HCEC 1CT (cell line): Measurements from ENCODE around the gene SVOP.
A peak's percentile ranks its signal among the peaks of the same experiment; 100 is the strongest.

ENCODE experiments used
- DNase-seq: peaks from one replicate; pipeline ENCODE4 v3.0.0-alpha.2; 2017

Gene SVOP

DNA sequence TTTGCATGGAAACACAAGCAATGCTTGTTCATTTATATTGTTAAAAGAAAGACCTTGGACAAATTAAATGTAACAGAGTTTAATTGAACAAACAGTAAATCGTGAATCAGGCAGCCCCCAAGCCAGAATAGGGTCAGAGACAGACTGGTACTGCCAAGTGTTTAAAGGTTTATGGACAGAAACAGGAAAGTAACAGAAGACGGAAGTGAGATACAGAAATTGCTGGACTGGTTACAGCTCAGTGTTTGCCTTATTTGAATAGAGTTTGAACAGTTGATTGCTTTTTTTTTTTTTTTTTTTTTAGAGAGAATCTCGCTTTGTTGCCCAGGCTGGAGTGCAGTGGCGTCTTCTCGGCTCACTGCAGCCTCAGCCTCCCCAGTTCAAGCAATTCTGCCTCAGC lies 90.7 kb downstream of the SVOP start:
- DNase-seq, result no peak

DNA sequence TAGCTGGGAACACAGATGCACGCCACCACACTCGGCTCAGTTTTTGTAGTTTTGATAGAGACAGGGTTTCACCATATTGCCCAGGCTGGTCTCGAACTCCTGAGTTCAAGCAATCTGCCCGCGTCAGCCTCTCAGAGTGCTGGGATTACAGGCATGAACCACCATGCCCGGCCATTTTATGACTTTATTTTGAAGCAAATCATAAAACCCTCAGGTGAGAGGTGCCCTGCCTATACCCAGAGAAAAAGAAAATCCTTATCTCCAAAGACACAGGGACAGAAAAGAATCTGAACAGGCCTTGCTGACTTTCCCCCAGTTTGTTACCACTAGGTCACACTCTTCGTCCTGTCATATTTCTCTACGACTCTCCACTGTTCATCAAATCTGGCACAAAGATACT lies 92.2 kb downstream of the SVOP start:
- DNase-seq, result no peak

DNA sequence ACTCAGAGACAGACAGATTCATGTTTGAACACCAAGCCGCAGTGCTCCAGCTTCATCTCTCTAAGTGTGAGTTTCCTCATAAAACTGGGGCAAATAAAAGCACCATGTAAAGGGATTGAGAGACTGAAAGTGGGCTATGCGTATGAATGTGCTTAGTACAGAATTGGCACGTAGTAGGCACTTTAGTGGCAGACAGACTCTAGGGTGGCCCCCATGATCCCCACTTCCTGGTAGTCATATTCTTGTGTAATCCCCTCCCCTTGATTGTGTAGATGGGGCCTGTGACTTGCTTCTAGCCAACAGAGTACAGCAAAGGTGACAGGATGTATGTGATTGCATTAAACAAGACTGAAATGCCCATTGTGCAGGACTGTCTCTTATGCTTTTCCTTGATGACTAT lies 98.0 kb downstream of the SVOP start:
- DNase-seq, result no peak

DNA sequence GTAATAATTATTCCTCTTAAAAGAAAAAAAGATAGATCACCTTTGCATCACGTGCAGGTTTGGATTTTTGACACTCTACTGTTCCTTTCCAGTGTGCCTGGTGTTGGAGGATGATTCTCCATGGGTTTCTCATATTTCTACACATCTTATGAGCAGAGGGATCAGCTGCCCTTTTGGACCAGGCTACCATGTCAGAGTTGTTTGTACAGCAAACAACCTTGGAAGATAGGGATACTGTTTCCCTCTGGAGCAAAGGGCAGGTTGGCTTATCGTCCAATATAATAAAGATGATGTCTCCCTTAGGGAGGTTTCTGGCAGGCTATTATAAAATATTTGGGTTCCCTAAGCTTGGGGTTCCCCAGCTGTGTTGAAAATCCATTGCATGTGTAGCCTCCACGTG lies 98.9 kb downstream of the SVOP start:
- no peak for DNase-seq

DNA sequence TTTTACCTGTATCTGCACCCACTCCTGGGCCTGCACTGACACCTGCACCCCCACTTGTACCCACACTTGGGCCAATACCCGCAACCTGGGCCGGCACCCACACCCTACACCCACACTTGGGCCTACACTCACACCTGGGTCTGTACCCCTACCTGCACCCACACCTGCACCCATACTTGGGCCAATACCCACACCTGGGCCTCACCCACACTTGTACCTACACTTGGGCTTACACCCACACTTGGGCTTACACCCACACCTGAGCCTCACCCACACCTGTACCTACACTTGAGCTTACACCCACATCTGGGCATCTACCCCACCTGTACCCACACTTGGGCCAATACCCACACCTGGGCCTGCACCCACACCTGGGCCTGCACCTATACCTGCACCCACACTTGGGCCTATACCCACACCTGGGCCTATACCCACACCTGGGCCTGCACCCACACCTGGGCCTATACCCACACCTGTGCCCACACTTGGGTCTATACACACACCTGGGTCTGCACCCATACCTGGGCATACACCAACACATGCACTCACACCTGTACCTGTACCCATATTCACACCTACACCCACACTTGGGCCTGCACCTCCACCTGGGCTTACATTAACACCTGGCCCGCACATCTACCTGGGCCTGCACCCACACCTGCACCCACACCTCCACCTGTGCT lies 101.8 kb downstream of the SVOP start:
- DNase-seq, result no peak

DNA sequence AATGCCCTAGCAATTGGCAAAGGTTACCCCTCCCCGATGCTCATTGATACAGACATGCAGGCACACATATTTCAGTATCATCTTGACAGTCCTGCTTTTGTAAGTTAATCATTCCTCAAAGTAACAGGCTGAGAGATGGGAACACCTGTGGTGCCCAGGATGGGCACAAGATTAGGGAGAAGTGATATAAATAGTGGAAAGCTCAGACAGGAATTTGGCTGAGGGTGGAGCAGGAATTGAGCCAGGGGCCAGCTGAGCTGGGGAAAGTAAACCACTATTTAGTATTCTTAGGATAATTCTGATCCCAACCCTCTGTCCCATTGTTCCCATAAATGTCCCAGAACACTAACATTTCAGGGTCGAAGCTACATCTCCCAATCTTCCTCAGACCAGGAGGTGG lies 102.7 kb downstream of the SVOP start:
- DNase-seq, result no peak

DNA sequence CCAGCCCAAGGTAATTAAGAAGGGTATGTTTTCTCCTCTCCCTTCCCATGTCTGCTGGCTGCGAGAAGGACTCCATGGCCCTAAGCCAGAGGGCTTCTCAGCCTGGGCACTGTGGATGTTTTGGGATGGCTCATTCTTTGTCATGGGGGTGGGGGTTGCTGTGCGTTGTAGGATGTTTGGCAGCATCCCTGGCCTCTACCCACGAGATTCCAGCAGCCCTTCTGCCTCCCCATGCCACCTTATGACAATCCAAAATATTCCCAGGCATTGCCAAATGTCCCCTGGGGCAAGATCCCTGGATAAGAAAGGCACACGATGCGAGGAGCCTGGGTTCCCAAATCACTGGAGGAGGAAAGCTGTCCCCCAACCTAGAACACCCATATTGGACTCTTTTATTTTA lies 104.5 kb downstream of the SVOP start:
- no peak for DNase-seq

DNA sequence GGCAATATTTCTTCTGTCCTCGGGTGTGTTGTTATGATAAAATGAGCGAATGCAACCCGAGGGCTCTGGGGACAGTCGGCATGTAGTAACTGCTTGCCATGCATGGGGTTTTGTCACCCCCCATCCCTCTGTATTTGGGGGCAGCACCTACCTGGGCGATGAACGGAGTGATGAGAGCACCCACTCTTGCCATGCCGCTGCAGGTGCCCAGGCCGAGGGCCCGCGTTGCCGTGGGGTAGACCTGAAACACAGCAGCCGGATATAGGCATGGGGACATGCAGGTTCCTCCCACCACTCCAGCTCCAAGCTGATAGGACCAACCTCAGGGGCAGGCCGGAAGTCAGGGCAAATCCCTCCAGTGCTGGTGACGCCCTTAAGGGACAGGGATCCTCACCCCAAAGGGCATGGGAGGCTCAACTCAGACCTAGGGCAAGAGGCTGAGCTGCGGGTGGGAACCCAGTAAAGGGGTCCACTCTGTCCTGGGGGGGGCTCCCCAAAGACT lies 105.2 kb downstream of the SVOP start:
- no peak for DNase-seq

DNA sequence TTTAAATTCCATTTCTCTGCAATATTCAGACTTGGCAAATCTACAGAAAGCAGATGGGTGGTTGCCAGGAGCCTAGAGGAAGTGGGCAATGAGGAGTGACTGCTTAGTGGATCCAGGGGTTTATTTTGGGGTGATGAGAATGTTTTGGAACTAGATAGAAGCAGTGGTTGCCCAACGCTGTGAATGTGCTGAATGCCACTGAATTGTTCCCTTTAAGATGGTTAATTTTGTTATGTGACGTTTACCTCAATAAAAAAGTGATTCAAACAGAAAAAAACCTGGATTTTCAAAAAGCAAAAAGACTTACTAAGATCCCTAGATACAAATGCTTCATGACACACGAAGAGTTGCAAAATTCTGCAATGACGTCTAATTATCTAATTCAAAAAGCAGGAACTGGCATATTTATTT lies 106.7 kb downstream of the SVOP start:
- DNase-seq, result no peak

DNA sequence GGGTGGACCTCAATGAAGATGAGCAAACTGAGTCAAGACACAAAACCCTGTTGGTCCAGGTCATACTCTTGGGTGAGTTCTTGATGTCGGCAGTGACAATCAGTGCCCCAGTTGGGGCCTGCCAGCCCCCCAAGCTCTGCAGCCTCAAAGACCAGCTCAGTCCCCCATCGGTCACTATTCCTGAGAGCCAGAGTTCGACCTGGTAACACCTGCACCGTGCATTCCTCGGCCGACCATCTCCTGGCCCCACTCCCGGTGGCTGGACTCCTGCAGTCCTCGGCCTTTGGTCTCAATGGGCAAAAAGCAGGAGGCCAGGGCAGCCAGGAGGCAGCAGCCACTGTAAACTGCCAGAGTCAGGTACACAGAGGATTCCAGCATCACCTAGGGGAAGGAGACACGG lies 108.5 kb downstream of the SVOP start:
- DNase-seq, result no peak

DNA sequence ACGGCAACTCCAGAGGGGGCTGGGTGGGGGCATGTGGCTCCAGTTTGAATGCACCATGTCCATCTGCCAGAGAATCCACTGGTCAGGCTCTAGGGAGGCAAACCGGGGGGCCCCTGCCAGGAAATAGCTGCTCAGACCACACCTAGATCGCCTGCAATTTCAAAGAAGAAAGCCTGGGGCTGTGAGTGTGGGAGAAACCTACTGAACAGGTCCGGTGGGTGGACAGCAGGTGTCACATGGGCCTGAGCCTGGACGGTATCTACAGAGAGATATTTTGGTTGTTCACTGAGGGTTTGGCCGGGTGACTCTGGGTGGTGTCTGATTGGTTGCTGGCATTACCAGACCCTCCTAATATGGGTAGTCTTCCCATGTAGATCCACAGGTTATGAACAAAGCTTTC lies 109.0 kb downstream of the SVOP start:
- DNase-seq, result no peak

DNA sequence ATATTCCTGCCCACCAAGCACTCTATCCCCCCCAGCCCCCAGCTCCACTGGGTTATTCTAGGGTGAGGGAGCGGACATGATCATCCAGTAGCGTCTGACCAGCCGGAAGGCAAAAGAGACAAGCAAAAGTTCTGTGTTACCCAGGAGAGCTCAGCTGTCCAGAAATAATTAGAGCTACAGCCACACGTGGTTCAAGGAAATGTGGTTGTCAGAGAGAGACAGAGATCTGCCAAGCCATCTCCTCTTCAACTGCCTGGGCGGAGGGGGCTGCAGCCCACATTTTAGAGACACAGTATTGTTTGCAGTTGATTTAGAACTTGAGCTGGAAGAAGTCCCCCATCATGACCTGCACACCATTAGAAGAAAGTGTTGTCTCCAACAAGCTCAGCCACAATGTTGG lies 110.5 kb downstream of the SVOP start:
- no peak for DNase-seq

DNA sequence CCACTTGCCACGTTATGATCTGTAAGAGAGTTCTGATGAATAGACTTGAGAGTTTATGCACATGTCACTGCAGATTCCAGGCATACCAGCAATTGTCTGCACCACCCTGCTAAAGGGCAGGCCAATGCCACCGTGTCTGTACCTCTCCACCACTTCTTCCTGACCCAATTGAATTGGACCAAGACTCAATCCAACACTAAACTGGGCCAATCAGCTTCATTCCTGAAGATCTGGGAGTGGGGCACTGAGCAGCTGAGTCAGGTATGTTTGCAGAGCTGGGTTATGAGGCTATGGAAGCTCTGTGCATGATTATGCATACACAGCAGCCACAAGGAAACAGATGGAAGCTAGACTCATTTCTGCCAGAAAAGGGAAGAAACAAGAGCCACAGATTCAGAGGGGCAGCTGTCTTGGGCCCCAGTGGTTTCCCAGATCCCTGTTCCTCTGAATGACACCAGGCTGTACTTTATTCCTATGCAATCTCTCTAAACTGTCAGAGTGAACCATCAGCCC lies 113.0 kb downstream of the SVOP start:
- DNase-seq, result no peak

DNA sequence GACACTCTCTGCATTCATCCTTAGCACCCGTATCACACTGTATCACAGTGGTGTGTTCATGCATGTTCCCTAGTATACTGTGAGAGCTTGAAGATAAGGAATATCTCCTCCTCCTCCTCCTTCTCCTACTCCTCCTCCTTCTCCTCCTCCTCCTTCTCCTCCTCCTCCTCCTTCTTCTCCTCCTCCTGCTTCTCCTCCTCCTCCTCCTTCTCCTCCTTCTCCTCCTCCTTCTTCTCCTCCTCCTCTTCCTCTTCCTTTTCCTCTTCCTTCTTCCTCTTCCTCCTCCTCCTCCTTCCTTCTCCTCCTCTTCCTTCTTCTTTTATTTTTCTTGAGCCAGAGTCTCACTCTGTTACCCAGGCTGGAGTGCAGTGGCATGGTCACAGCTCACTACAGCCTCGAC lies 113.9 kb downstream of the SVOP start:
- no peak for DNase-seq

DNA sequence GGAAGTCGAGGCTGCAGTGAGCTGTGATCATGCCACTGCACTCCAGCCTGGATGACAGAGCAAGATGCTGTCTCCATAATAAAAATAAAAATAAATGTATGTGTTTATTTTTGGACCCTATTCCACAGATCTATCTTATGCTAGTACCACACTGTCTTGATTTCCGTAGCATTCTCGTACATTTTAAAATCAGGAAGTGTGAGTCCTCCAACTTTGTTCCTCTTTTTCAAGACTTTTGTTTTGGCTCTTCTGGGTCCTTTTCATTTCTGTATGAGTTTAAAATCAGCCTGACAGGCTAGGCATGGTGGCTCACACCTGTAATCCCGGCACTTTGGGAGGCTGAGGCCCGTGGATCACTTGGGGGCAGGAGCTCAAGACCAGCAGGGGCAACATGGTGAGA lies 115.1 kb downstream of the SVOP start:
- DNase-seq, result no peak

DNA sequence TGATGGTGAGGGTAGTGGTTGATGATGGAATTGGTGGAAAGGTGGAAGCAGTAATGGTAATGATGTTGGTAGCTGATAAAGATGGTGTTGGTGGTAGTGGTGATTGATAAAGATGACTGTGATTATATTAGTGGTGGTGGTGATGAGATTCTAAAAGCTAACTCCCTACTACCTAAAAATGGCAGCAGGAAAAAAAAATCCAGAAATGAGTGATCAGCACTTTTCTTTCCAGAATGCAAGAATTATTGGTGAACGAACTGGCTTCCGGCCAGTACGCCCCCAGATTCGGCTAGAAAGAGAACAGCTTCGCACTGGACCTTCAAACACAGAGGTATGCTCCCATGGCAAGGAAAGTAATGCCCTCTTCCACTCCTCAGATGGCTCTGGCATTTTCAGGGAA lies 121.7 kb downstream of the SVOP start:
- no peak for DNase-seq

DNA sequence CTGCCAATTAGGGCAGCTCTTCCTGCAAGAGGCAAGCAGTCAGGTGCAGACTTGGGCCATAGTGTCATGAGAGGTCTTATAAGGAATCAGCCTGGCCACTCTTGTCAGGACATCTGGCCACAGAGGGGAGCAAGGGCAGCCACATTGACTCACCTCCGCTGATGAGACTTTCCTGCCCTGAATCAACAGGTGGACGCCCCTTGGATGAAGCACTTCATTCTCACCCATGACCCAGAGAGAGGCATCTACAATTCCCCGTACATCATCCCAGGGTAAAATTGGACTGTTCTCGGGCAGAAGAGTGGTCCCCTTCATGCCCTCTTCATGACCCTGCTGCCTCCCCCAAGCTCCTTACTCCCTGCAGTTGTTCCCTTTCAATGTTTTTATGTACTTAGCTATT lies 124.1 kb downstream of the SVOP start:
- no peak for DNase-seq

DNA sequence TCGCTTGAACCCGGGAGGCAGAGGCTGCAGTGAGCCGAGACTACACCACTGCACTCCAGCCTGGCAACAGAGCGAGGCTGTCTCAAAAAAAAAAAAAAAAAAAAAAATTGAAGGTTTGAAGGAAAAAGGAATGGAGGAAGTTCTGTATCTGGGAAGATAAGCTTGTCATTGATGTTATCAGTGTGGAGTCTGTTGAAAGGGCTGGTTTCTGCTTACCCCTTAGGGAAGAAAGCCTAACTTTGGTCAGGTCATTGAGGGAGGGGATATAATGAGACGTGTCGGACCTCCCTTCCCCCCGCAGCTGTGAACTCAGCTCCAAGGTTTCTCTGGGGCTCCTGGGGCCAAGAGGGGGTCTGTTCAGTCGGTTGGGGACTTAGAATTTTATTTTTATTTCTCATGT lies 124.5 kb downstream of the SVOP start:
- DNase-seq, result no peak

DNA sequence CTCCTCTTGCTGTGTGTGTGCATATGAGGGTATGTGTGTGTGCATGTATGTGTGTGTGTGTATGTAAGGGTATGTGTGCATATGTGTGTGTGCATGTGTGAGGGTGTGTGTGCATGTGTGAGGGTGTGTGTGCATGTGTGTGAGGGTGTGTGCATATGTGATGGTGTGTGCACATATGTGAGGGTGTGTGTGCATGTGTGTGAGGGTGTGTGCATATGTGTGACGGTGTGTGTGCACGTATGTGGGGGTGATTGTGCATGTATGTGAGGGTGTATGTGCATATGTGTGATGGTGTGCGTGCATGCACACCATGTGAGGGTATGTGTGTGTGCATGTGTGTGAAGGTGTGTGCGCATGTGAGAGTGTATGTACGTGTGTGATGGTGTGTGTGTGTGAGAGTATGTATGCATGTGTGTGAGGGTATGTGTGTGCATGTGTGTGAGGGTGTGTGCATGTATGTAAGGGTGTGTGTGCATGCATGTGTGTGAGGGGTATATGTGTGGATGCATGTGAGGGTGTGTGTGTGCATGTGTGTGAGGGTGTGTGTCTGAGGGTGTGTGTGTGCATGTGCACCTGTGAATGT lies 125.6 kb downstream of the SVOP start:
- no peak for DNase-seq

DNA sequence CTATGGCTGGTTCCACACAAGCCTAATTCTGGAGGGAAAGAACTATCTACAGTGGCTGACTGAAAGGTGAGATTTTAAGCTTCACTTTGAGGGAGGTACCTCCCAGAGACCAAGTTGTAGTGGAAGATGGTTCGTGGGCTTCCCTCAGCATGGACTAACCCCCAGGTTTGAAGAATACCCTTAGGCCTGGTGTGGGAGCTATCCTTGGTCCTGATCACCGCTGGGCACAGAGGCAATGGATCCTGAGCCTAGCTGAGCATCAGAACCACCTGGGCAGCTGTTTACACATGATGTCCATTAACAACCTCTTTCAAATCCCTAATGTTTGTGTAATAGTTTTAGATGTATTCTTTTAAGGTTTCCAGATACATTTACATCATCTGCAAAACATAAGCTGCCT lies 130.7 kb downstream of the SVOP start:
- DNase-seq, result no peak

DNA sequence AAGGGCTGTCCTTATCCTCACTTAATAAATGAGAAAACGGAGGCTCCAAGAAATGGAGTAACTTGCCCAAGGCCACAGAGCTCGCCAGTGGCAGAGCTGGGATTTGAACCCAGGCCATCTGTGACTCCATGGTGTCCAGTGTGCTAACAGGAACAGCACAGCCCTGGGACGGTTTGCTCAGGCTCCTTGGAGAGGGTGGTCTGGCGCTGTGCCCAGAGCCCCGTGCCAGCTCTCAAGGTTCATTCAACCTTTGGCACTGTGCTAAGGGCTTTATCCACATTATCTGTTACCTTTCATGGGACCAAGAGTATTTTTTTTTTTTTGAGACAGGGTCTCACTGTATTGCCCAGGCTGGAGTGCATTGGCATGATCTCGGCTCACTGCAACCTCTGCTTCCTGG lies 132.8 kb downstream of the SVOP start:
- DNase-seq, result no peak

DNA sequence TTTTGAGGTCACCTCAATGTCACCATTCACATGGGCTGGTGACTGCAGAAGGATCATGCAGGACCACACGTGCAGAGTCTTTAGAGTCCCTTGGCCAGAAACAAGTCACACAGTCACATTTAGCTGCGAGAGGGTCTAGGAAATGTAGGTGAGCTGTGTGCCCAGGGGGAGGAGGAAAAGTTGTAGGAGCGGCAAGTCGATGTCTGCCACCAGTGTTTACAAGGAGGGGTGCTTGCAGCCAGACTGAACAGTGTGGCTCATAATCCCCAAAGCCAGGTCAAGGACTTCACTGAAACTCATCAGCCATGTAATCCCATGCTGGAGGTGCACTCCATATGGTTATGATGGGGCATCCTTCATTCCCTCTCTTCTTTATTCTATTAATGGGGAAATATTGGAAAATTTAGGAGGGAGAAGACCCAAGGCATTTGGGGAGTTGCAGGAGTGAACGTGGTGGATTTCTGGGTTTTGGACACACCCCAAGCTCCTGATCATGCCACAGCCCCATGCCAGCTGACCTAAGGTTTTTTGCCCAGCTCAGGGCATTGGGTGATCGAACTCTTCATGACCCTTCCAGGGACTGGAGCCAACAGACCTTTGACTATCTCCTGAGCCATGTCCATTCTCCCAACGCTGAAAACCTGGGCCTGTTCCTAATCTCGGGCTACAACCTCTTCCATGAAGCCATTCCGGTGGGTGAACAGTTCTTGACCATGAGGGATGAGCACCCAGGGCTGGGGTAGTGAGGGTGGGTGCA lies 133.8 kb downstream of the SVOP start:
- DNase-seq, result no peak

DNA sequence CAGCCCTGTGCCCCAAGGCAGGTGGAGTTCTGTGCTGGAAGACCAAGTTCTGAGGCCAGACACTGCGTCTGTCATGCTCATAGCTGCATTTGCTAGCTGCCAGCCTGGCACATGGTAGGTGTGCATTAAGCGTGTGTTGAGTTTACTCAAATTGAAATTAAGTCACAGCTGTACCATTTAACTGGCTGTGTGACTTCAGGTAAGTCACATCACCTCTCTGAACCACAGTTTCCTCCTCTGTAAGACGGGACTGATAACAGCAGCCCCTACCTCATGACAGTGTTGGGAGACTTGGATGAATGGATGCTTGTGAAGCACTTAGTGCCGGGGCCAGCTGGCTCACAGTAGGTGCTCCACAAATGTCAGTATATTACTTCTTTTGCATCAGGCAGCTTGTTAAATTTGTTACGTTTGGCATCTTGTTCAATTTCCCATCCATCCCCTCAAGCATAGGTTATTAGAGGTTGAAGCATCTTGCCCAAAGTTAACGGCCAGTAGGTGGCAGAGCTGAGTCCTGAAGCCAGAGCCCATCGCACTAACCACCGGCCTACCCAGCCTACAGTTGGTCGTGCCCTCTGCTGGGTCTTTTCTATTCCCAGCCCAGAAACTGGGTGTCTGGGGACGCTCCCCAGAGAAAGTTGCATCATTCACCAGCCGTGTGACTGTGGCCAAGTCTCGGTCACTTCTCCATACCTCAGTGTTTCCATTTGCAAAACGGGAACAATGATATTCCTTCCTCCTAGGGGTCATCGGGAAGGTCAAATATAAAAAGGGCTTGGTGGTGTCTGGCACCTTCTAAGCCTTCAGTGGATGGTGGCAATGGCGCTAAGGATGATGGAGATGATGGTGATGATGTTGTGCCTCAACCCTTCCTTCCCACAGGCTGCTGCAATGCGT lies 136.5 kb downstream of the SVOP start:
- DNase-seq, result peak; percentile 23
